CD4-positive, alpha-beta memory T cell (primary cell): ENCODE measurements around the gene WDFY1. TPM values are rescaled to one million over a fixed set of nuclear protein-coding genes. Genes with fewer than 3 reads are reported as not detected.

Experiments
- CTCF ChIA-PET: fragments of 350-600 bp; sonication (Branson Sonifier 250); formaldehyde crosslinking; loops from one replicate; lab custom pipeline; 2021; ENCODE audit warnings: inconsistent platforms; ENCODE audit not compliant: partially characterized antibody; lab: Charles Lee
- POLR2A ChIA-PET: fragments of 350-600 bp; sonication (Branson Sonifier 250); formaldehyde crosslinking; loops from one replicate; lab custom pipeline; 2021; ENCODE audit not compliant: partially characterized antibody; lab: Charles Lee
- DNase-seq, 5 donors: peaks; one replicate each; pipeline versions ENCODE4 v3.0.0 to v3.0.0-alpha.2; 2020 to 2022; ENCODE audit warnings: mixed read lengths in 1 of 5
- H3K27ac ChIP-seq: one replicate; pipeline ENCODE4 v1.7.0; 2013; ENCODE audit warnings: low read depth, low read length
- H3K27me3 ChIP-seq: 2 replicates; pipeline ENCODE4 v1.7.0; 2013; ENCODE audit warnings: mild to moderate bottlenecking, low read length, moderate library complexity; ENCODE audit not compliant: insufficient read depth
- H3K36me3 ChIP-seq: 2 replicates; pipeline ENCODE4 v1.7.0; 2013; ENCODE audit warnings: mild to moderate bottlenecking, low read length, moderate library complexity; ENCODE audit not compliant: insufficient read depth
- H3K4me1 ChIP-seq: 2 replicates; pipeline ENCODE4 v1.7.0; 2013; ENCODE audit warnings: mild to moderate bottlenecking, low read length, moderate library complexity; ENCODE audit not compliant: insufficient read depth
- H3K4me3 ChIP-seq, 2 donors: one replicate each; pipeline ENCODE4 v1.7.0; 2013; ENCODE audit warnings: low read length in 2 of 2, mild to moderate bottlenecking in 1 of 2
- H3K9me3 ChIP-seq, 2 donors: one replicate each; pipeline ENCODE4 v1.7.0; 2013; ENCODE audit warnings: low read length in 2 of 2, control low read depth in 1 of 2; ENCODE audit not compliant: control insufficient read depth in 1 of 2
- H3K27ac Mint-ChIP-seq, 7 donors: one replicate each; pipeline ENCODE4 v1.8.0; 2020 to 2021; ENCODE audit warnings: mixed read lengths in 7 of 7, mild to moderate bottlenecking in 6 of 7, inconsistent platforms in 3 of 7, moderate library complexity in 3 of 7
- H3K27me3 Mint-ChIP-seq, 2 donors: one replicate each; pipeline ENCODE4 v1.8.0; 2020 to 2021; ENCODE audit warnings: mixed read lengths in 2 of 2
- H3K36me3 Mint-ChIP-seq, 2 donors: one replicate each; pipeline ENCODE4 v1.8.0; 2020 to 2021; ENCODE audit warnings: mixed read lengths in 2 of 2, inconsistent platforms in 1 of 2, mild to moderate bottlenecking in 1 of 2
- H3K4me1 Mint-ChIP-seq, 4 donors: one replicate each; pipeline ENCODE4 v1.8.0; 2020 to 2021; ENCODE audit warnings: mixed read lengths in 4 of 4, mild to moderate bottlenecking in 1 of 4
- H3K4me3 Mint-ChIP-seq, 8 donors: one replicate each; pipeline ENCODE4 v1.8.0; 2020 to 2021; ENCODE audit warnings: mixed read lengths in 8 of 8, mild to moderate bottlenecking in 7 of 8, moderate library complexity in 6 of 8, inconsistent platforms in 3 of 8
- H3K9me3 Mint-ChIP-seq, 8 donors: one replicate each; pipeline ENCODE4 v1.8.0; 2020 to 2021; ENCODE audit warnings: mixed read lengths in 8 of 8, mild to moderate bottlenecking in 5 of 8, inconsistent platforms in 3 of 8, moderate library complexity in 1 of 8
- intact Hi-C: fragments of 100-400 bp; cut with micrococcal nuclease; formaldehyde crosslinking; loops from one replicate; pipeline ENCODE4 v1.15.1; 2023
- polyA plus RNA-seq, 2 donors: library from polyadenylated mRNA; unstranded; fragments of 300-500 nt; fragmentation: Illumina TruSeq; gene quantifications; one replicate each; pipeline ENCODE4 v1.2.3, GENCODE V29; 2021
- total RNA-seq, 2 experiments: library from RNA; stranded (reverse); gene quantifications; one replicate each; pipeline ENCODE4 v1.2.3, GENCODE V29; 2021

Gene WDFY1, protein sequence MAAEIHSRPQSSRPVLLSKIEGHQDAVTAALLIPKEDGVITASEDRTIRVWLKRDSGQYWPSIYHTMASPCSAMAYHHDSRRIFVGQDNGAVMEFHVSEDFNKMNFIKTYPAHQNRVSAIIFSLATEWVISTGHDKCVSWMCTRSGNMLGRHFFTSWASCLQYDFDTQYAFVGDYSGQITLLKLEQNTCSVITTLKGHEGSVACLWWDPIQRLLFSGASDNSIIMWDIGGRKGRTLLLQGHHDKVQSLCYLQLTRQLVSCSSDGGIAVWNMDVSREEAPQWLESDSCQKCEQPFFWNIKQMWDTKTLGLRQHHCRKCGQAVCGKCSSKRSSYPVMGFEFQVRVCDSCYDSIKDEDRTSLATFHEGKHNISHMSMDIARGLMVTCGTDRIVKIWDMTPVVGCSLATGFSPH
- 10 to 100 TPM; 31.5 to 37.7 TPM for total RNA-seq
- 10 to 100 TPM; 26.5 to 30.9 TPM for polyA plus RNA-seq

- Histone ChIP-seq H3K27ac (peak within 1 kb of the TSS; percentile 50), H3K9me3 (no peaks in the 10 kb centered on the region), H3K36me3 (no peaks in the 10 kb centered on the region), H3K4me1 (peaks cover 46% of the 10 kb centered on the region), H3K27me3 (no peaks in the 10 kb centered on the region), H3K4me3 (peak within 1 kb of the TSS; percentile 20 to 87)
- no peaks in the 10 kb centered on the region for H3K27me3 Mint-ChIP-seq
- ChIA-PET CTCF (interaction anchor here (0.8 to 1.8 kb wide), 4 partner anchors 12 to 107 kb away, joined by 3 to 7 read pairs (median 3); partner anchors contain the start of gene MRPL44), POLR2A (interaction anchor here (0.9 to 3.1 kb wide), 6 partner anchors 9 to 184 kb away, joined by 3 to 55 read pairs (median 8); partner anchors contain the start of gene MRPL44)
- intact Hi-C loops, result loop anchor here (1.0 kb wide), 2 partner anchors 12 to 108 kb away; partner anchors contain the start of genes AP1S3 and MRPL44
- peaks cover 0 to 2% (median 0%) of the 10 kb centered on the region in 8 donors for H3K9me3 Mint-ChIP-seq
- peak within 1 kb of the TSS; percentile 90 to 95 (median 92) for H3K4me3 Mint-ChIP-seq
- H3K27ac Mint-ChIP-seq, result peak within 1 kb of the TSS; percentile 84 to 95 (median 92)
- DNase-seq, result peak; percentile 71 to 79 (median 74)
- peaks cover 7 to 10% of the 10 kb centered on the region in 2 donors for H3K36me3 Mint-ChIP-seq
- peaks cover 37 to 70% (median 53%) of the 10 kb centered on the region in 4 donors for H3K4me1 Mint-ChIP-seq
Measured at GRCh38 chr2:223944703-223945531, at the start of gene WDFY1. WDFY1 (minus strand) TSS chr2:223945335; CDS start chr2:223945284, 51 bp downstream.

DNA sequence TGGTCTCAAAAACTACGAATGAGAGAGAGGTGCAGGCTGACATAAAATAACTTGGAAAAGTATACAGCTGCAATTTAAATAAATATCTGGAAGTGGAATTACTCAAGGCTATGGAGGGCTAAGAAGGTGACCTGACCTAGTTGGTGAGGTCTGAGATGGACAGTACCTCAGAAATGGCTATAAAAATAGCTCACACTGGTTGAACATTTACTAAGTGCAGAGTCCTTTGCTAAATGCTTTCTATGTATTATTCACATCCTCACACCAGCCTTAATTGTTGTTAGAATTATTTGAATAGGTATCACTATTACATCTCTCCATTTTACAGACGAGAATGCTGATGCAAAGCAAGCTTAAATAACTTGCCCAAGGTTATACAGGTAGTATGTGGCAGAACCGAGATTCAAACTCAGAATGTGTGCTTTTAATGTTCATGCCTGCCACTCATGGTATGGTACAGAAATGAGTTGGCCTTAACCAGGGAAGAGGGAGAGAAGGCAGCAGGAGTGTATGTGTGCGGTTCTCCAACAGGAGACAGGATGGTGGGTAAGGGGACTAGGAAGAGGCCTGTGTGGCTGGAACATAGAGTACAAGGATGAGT is 49.5 kb upstream of the WDFY1 start:
- Histone ChIP-seq H3K9me3 (no peaks in the 10 kb centered on the region), H3K27me3 (no peaks in the 10 kb centered on the region), H3K4me3 (no peak overlapping the region), H3K36me3 (no peaks in the 10 kb centered on the region), H3K27ac (no peak overlapping the region), H3K4me1 (no peaks in the 10 kb centered on the region)
- ChIA-PET POLR2A (no interaction called here), CTCF (interaction anchor here (0.8 to 7.5 kb wide), 17 partner anchors 11 to 655 kb away, joined by 3 to 142 read pairs (median 8); no protein-coding TSS in a partner anchor)
- Mint-ChIP-seq H3K27ac (no peak overlapping the region), H3K4me1 (no peaks in the 10 kb centered on the region), H3K4me3 (no peak overlapping the region), H3K27me3 (peaks cover 0 to 2% of the 10 kb centered on the region in 2 donors), H3K9me3 (no peaks in the 10 kb centered on the region), H3K36me3 (no peaks in the 10 kb centered on the region)
- intact Hi-C loops, result loop anchor here (5.0 kb wide), 1 partner anchor 33 kb away; no protein-coding TSS in a partner anchor
- DNase-seq, result no peak

DNA sequence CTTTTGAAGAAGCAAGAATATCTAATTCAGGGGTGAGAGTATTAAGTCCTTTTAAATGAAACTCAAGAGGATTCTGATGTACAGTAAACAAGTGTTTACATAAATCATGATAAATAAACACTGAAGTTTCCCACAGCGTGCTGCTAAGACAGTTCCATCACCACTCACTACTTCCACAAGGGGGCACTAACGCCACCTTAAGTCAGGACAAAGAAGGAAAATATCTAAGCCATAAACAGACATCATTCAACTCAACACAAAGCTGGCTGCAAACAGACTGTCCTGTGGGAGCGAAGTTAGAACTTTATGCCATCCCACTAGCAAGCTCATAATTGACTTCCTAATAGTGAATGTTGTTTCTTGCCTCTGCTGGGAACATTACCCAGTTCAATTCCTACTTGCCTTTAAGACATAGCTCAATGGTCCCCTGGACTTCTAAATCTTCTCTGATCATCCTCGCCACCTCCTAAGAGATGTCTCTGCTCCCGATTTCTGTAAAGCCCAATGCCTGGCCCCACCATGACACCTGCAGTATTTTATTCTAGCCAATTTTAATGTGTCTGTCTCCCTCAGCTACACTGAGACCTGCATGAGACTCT is 48.6 kb upstream of the WDFY1 start:
- Histone ChIP-seq H3K36me3 (no peaks in the 10 kb centered on the region), H3K4me1 (no peaks in the 10 kb centered on the region), H3K27me3 (no peaks in the 10 kb centered on the region), H3K4me3 (no peak overlapping the region), H3K27ac (no peak overlapping the region), H3K9me3 (no peaks in the 10 kb centered on the region)
- no peaks in the 10 kb centered on the region for H3K4me1 Mint-ChIP-seq
- no peaks in the 10 kb centered on the region for H3K36me3 Mint-ChIP-seq
- peaks cover 0 to 2% of the 10 kb centered on the region in 2 donors for H3K27me3 Mint-ChIP-seq
- no peak overlapping the region for H3K4me3 Mint-ChIP-seq
- ChIA-PET POLR2A (no interaction called here), CTCF (interaction anchor here (0.8 to 7.5 kb wide), 34 partner anchors 9 to 659 kb away, joined by 3 to 142 read pairs (median 4); partner anchors contain the start of gene WDFY1)
- no peaks in the 10 kb centered on the region for H3K9me3 Mint-ChIP-seq
- peak; percentile 45 to 62 (median 51) for DNase-seq
- H3K27ac Mint-ChIP-seq, result no peak overlapping the region
- intact Hi-C loops, result loop anchor here (1.0 to 5.0 kb wide), 6 partner anchors 23 to 657 kb away; no protein-coding TSS in a partner anchor

DNA sequence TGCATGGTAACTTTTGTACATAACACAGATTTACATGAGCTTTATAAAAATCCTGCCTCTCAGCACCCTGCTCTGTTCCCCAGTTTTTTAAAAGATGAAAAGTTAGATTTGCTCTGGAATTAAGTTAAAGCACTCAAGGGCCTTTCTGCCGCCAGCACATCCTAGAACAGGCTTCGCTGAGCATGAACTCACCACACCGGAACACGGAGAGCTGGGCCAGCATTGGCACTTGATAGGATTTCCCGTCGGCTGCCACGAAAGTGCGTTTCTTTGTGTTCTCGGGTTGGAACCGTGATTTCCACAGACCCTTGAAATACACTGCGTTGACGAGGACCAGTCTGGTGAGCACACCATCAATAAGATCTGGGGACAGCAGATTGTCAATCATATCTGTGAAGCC is 46.5 kb upstream of the WDFY1 start:
- Mint-ChIP-seq H3K27ac (no peak overlapping the region), H3K4me1 (no peaks in the 10 kb centered on the region), H3K36me3 (no peaks in the 10 kb centered on the region)

GRCh38 chr2:223989856-223990232 is 44.7 kb upstream of the WDFY1 start:
- peaks cover 3 to 13% of the 10 kb centered on the region in 2 donors for H3K27me3 Mint-ChIP-seq
- H3K4me1 ChIP-seq, result no peaks in the 10 kb centered on the region
- no peaks in the 10 kb centered on the region for H3K4me1 Mint-ChIP-seq
- H3K27ac Mint-ChIP-seq, result no peak overlapping the region
- H3K4me3 Mint-ChIP-seq, result no peak overlapping the region
- no peak overlapping the region for H3K4me3 ChIP-seq
- H3K27me3 ChIP-seq, result no peaks in the 10 kb centered on the region
- H3K9me3 ChIP-seq, result no peaks in the 10 kb centered on the region
- intact Hi-C loops, result loop anchor here (5.0 kb wide), 1 partner anchor 37 kb away; no protein-coding TSS in a partner anchor
- CTCF ChIA-PET, result interaction anchor here (0.6 to 7.5 kb wide), 4 partner anchors 10 to 293 kb away, joined by 3 to 71 read pairs (median 4); no protein-coding TSS in a partner anchor
- POLR2A ChIA-PET, result no interaction called here
- H3K36me3 Mint-ChIP-seq, result no peaks in the 10 kb centered on the region
- H3K36me3 ChIP-seq, result no peaks in the 10 kb centered on the region
- H3K27ac ChIP-seq, result no peak overlapping the region
- no peaks in the 10 kb centered on the region for H3K9me3 Mint-ChIP-seq
- DNase-seq, result no peak

More for the DNA sequence above, 46.5 kb upstream of the WDFY1 start:
- POLR2A ChIA-PET, result no interaction called here
- DNase-seq, result no peak
- no peak overlapping the region for H3K4me3 Mint-ChIP-seq
- H3K9me3 ChIP-seq, result no peaks in the 10 kb centered on the region
- no peak overlapping the region for H3K4me3 ChIP-seq
- H3K9me3 Mint-ChIP-seq, result no peaks in the 10 kb centered on the region
- H3K4me1 ChIP-seq, result no peaks in the 10 kb centered on the region
- no peaks in the 10 kb centered on the region for H3K27me3 ChIP-seq
- intact Hi-C loops, result loop anchor here (2.0 to 5.0 kb wide), 2 partner anchors 36 to 659 kb away; no protein-coding TSS in a partner anchor
- H3K36me3 ChIP-seq, result no peaks in the 10 kb centered on the region
- peaks cover 0 to 6% of the 10 kb centered on the region in 2 donors for H3K27me3 Mint-ChIP-seq
- CTCF ChIA-PET, result interaction anchor here (1.2 to 7.5 kb wide), 6 partner anchors 7 to 293 kb away, joined by 3 to 142 read pairs (median 31); no protein-coding TSS in a partner anchor
- H3K27ac ChIP-seq, result no peak overlapping the region

DNA sequence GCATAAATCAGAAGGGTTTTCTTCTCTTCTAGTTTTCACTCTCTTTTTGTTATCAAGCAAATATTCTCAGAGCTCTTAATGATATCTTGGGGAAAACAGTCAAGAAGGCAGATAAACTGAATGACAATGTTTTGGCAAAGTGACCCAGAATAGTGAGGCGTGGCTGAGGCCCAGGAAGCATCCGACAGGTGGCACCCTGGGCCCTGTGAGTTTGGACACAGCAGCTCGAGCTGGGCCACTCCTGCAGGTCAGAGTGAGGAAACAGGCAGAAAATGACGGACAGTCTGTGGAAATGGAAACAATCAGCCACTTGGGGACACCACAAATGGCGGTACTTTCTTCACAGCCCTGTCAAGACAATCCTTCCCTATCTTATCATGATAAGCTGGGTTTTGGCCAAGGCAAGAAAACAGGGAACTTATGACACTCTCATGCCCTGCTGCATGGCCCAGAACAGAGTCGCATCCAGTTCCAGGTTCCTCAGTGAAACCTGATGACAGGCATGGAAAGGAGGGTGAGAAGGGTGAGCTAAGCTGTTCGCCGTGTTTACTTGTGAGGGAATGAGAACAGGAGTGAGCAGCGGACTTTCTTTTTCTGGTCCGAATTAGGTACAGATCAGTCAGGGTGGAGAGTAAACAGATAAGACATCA is 44.2 kb upstream of the WDFY1 start:
- DNase-seq, result no peak
- H3K27ac Mint-ChIP-seq, result no peak overlapping the region
- intact Hi-C loops, result no loop called here

More for the DNA sequence above, 44.2 kb upstream of the WDFY1 start:
- Histone ChIP-seq H3K9me3 (no peaks in the 10 kb centered on the region), H3K27me3 (no peaks in the 10 kb centered on the region), H3K27ac (no peak overlapping the region), H3K4me3 (no peak overlapping the region), H3K4me1 (no peaks in the 10 kb centered on the region), H3K36me3 (no peaks in the 10 kb centered on the region)
- Mint-ChIP-seq H3K4me1 (no peaks in the 10 kb centered on the region), H3K27me3 (peaks cover 3 to 16% of the 10 kb centered on the region in 2 donors), H3K36me3 (no peaks in the 10 kb centered on the region), H3K4me3 (no peak overlapping the region), H3K9me3 (no peaks in the 10 kb centered on the region)
- ChIA-PET POLR2A (no interaction called here), CTCF (interaction anchor here (1.2 to 7.5 kb wide), 2 partner anchors 9 to 18 kb away, joined by 5 to 71 read pairs; no protein-coding TSS in a partner anchor)
